Osteocyte (in vitro differentiated cells): ENCODE measurements around the gene HLCS. TPM values are rescaled to one million over a fixed set of nuclear protein-coding genes. Genes with fewer than 3 reads are reported as not detected.

Experiments
- DNase-seq: peaks from one replicate; pipeline ENCODE4 v3.0.0; 2021; ENCODE audit warnings: mixed read lengths; ENCODE audit not compliant: unreplicated experiment; ENCODE audit errors: extremely low spot score
- H3K27ac Mint-ChIP-seq: one replicate; pipeline ENCODE4 v1.8.0; 2021; ENCODE audit warnings: mild to moderate bottlenecking, mixed read lengths; ENCODE audit not compliant: unreplicated experiment
- H3K27me3 Mint-ChIP-seq: one replicate; pipeline ENCODE4 v1.8.0; 2021; ENCODE audit warnings: mixed read lengths; ENCODE audit not compliant: unreplicated experiment
- H3K36me3 Mint-ChIP-seq: one replicate; pipeline ENCODE4 v1.8.0; 2021; ENCODE audit warnings: mixed read lengths; ENCODE audit not compliant: unreplicated experiment
- H3K4me1 Mint-ChIP-seq: one replicate; pipeline ENCODE4 v1.8.0; 2021; ENCODE audit warnings: mixed read lengths; ENCODE audit not compliant: unreplicated experiment
- H3K4me3 Mint-ChIP-seq: one replicate; pipeline ENCODE4 v1.8.0; 2021; ENCODE audit warnings: mild to moderate bottlenecking, moderate library complexity, mixed read lengths; ENCODE audit not compliant: unreplicated experiment
- H3K9me3 Mint-ChIP-seq: one replicate; pipeline ENCODE4 v1.8.0; 2021; ENCODE audit warnings: mixed read lengths; ENCODE audit not compliant: unreplicated experiment
- total RNA-seq: library from RNA; stranded (reverse); gene quantifications from 2 replicates; pipeline ENCODE4 v1.2.1, GENCODE V29; 2021
- TF ChIP-seq, protein P1 (sequence below): fragments of 200-600 bp; sonication (generic); IDR thresholded peaks from 2 replicates; pipeline ENCODE4 v1.5.0; 2021; ENCODE audit warnings: antibody characterized with exemption, mild to moderate bottlenecking, moderate library complexity

HLCS gene
- total RNA-seq, 1 donor from 2014 or later, result 26.7 TPM

GRCh38 chr21:36980280-36981048, 14.0 kb upstream of the HLCS start:
- no peak for DNase-seq
- Mint-ChIP-seq H3K4me1 (peaks cover 16% of the 10 kb centered on the region), H3K27me3 (no peaks in the 10 kb centered on the region), H3K27ac (no peak overlapping the region), H3K9me3 (no peaks in the 10 kb centered on the region), H3K36me3 (no peaks in the 10 kb centered on the region), H3K4me3 (peak overlapping the region; percentile 58)
- TF ChIP-seq, protein P1, sequence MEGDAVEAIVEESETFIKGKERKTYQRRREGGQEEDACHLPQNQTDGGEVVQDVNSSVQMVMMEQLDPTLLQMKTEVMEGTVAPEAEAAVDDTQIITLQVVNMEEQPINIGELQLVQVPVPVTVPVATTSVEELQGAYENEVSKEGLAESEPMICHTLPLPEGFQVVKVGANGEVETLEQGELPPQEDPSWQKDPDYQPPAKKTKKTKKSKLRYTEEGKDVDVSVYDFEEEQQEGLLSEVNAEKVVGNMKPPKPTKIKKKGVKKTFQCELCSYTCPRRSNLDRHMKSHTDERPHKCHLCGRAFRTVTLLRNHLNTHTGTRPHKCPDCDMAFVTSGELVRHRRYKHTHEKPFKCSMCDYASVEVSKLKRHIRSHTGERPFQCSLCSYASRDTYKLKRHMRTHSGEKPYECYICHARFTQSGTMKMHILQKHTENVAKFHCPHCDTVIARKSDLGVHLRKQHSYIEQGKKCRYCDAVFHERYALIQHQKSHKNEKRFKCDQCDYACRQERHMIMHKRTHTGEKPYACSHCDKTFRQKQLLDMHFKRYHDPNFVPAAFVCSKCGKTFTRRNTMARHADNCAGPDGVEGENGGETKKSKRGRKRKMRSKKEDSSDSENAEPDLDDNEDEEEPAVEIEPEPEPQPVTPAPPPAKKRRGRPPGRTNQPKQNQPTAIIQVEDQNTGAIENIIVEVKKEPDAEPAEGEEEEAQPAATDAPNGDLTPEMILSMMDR, result no peak

- TF ChIP-seq, protein P1, result peak; percentile 86
- H3K27me3 Mint-ChIP-seq, result no peaks in the 10 kb centered on the region
- H3K36me3 Mint-ChIP-seq, result no peaks in the 10 kb centered on the region
- H3K4me1 Mint-ChIP-seq, result peaks cover 16% of the 10 kb centered on the region
- peak overlapping the region; percentile 71 for H3K27ac Mint-ChIP-seq
- no peaks in the 10 kb centered on the region for H3K9me3 Mint-ChIP-seq
- no peak for DNase-seq
- no peak overlapping the region for H3K4me3 Mint-ChIP-seq
These were observed 10.6 kb upstream of the HLCS start for GRCh38 chr21:36976882-36977651.

DNA sequence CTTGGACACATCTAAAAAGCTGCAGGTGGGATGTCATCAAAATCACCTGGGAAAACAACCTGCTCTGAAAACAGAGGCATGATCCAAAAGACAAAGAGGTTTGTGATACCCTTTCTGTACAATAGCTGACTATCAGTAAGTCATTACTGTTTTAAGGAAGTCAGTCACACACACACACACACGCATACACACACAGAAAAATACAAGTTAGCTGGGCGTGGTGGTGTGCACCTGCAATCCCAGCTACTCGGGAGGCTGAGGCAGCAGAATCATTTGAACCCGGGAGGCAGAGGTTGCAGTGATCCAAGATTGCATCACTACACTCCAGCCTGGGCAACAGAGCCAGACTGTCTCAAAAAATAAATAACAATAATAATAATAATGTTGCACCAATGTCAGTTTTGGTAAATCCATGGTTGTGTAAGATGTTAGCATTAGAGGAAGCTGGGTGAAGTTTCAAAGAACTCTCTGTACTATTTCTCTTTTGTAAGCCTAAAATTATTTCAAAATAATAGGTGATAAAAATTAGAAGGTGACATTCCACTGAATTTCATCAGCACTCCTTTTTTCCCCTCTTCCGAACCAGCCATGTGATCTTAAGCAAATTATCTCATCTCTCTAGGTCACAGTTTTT, 9.9 kb upstream of the HLCS start:
- DNase-seq, result no peak
- no peak overlapping the region for H3K4me3 Mint-ChIP-seq
- H3K27ac Mint-ChIP-seq, result no peak overlapping the region
- TF ChIP-seq, protein P1, result no peak
- H3K9me3 Mint-ChIP-seq, result no peaks in the 10 kb centered on the region
- peaks cover 16% of the 10 kb centered on the region for H3K4me1 Mint-ChIP-seq
- H3K36me3 Mint-ChIP-seq, result no peaks in the 10 kb centered on the region
- H3K27me3 Mint-ChIP-seq, result no peaks in the 10 kb centered on the region

- Mint-ChIP-seq H3K27ac (no peak overlapping the region), H3K36me3 (no peaks in the 10 kb centered on the region), H3K9me3 (no peaks in the 10 kb centered on the region), H3K4me1 (peaks cover 12% of the 10 kb centered on the region), H3K4me3 (no peak overlapping the region), H3K27me3 (no peaks in the 10 kb centered on the region)
- TF ChIP-seq, protein P1, result no peak
- DNase-seq, result no peak
These were observed 8.4 kb upstream of the HLCS start for GRCh38 chr21:36974851-36975192.
